Uterus (tissue), 4 donors: ENCODE measurements around the gene CCIN. TPM values are rescaled to one million over a fixed set of nuclear protein-coding genes. Genes with fewer than 3 reads are reported as not detected.
A peak's percentile ranks its signal among the peaks of the same experiment; 100 is the strongest.

Experiments used
- DNase-seq, 2 donors: peaks; one replicate each; pipeline ENCODE4 v3.0.0-alpha.2; 2019 to 2020
- H3K27ac ChIP-seq, 2 donors: fragments of 200-600 bp; sonication (generic); 1 replicate in 1 of 2; 2 replicates in 1 of 2; pipeline ENCODE4 v1.5.1; 2016 to 2018
- H3K27me3 ChIP-seq, 2 donors: fragments of 200-600 bp; sonication (generic); one replicate each; pipeline ENCODE4 v1.5.1; 2018 to 2019; ENCODE audit warnings: control low read depth in 1 of 2
- H3K36me3 ChIP-seq, 2 donors: fragments of 200-600 bp; sonication (generic); one replicate each; pipeline ENCODE4 v1.5.1; 2019; ENCODE audit warnings: control low read depth in 1 of 2
- H3K4me1 ChIP-seq, 2 donors: fragments of 200-600 bp; sonication (generic); one replicate each; pipeline ENCODE4 v1.5.1; 2018 to 2019; ENCODE audit warnings: control low read depth in 1 of 2
- H3K4me3 ChIP-seq, 2 donors: fragments of 200-600 bp; sonication (generic); 1 replicate in 1 of 2; 2 replicates in 1 of 2; pipeline ENCODE4 v1.5.1; 2018 to 2019; ENCODE audit warnings: mild to moderate bottlenecking in 1 of 2
- H3K9me3 ChIP-seq, 2 donors: fragments of 200-600 bp; sonication (generic); one replicate each; pipeline ENCODE4 v1.5.1; 2019; ENCODE audit warnings: control low read depth in 1 of 2
- CTCF ChIP-seq, 4 experiments: fragments of 200-600 bp in 2 of 4; fragments of 450-650 bp in 2 of 4; sonication (generic) in 2 of 4; IDR thresholded peaks; one replicate each; pipeline ENCODE4 v1.5.1; 2016 to 2019; ENCODE audit warnings: antibody characterized with exemption in 4 of 4, mild to moderate bottlenecking in 2 of 4, moderate library complexity in 1 of 4
- POLR2A ChIP-seq, 2 donors: fragments of 450-650 bp; IDR thresholded peaks; one replicate each; pipeline ENCODE4 v1.6.1; 2016; ENCODE audit warnings: antibody characterized with exemption in 2 of 2, mild to moderate bottlenecking in 1 of 2, moderate library complexity in 1 of 2
- intact Hi-C: fragments of 100-400 bp; cut with DNase I; formaldehyde crosslinking; loops from one replicate; pipeline ENCODE4 v1.15.1; 2023; ENCODE audit warnings: low total_unique reads
- total RNA-seq, 4 donors: library from RNA; depleted of rRNA in 3 of 4; stranded (reverse); fragments of >200 nt in 3 of 4; gene quantifications; one replicate each; pipeline versions ENCODE4 v1.1.0 to v1.2.4, GENCODE V29; 2014 to 2023
- donor health status: DM: yes; HTN: yes; CAD: no.

Gene CCIN
- total RNA-seq, 4 donors from 2014 or later, result 0.26 to 1.6 (median 0.99) TPM

GRCh38 chr9:36190388-36191289 lies 21.5 kb downstream of the CCIN start, which contains the start of gene CLTA:
Gene CLTA (plus strand): TSS chr9:36190921. CDS start chr9:36191057, 136 bp downstream.
- Histone ChIP-seq H3K4me1 (peaks cover 0 to 18% of the 10 kb centered on the region in 2 donors), H3K27ac (peak within 1 kb of the TSS; percentile 90 to 93), H3K27me3 (no peaks in the 10 kb centered on the region), H3K4me3 (peak within 1 kb of the TSS; percentile 83 to 98), H3K36me3 (no peaks in the 10 kb centered on the region), H3K9me3 (no peaks in the 10 kb centered on the region)
- DNase-seq, result peak; percentile 94 to 97
- TF ChIP-seq CTCF (IDR thresholded peaks at IDR 0.05), result peak; percentile 60 to 65 (median 61)
- TF ChIP-seq POLR2A (IDR thresholded peaks at IDR 0.05), result peak; percentile 81 to 84
- intact Hi-C loops, result no loop called here

- DNase-seq, result no peak
- H3K4me3 ChIP-seq, result peak overlapping the region; percentile 83 to 98
- peaks cover 0 to 18% of the 10 kb centered on the region in 2 donors for H3K4me1 ChIP-seq
- intact Hi-C loops, result no loop called here
- peak overlapping the region; percentile 90 to 93 for H3K27ac ChIP-seq
- no peaks in the 10 kb centered on the region for H3K27me3 ChIP-seq
- no peak for TF ChIP-seq CTCF (IDR thresholded peaks at IDR 0.05)
- TF ChIP-seq POLR2A (IDR thresholded peaks at IDR 0.05), result no peak
- no peaks in the 10 kb centered on the region for H3K9me3 ChIP-seq
- H3K36me3 ChIP-seq, result no peaks in the 10 kb centered on the region
Observed at GRCh38 chr9:36191290-36191645, 22.1 kb downstream of the CCIN start.

- peak overlapping the region; percentile 83 to 98 for H3K4me3 ChIP-seq
- peaks cover 0 to 18% of the 10 kb centered on the region in 2 donors for H3K4me1 ChIP-seq
- TF ChIP-seq POLR2A (IDR thresholded peaks at IDR 0.05) (no peak), CTCF (IDR thresholded peaks at IDR 0.05) (no peak)
- DNase-seq, result no peak
- no peaks in the 10 kb centered on the region for H3K36me3 ChIP-seq
- H3K27me3 ChIP-seq, result no peaks in the 10 kb centered on the region
- peak overlapping the region; percentile 14 to 93 for H3K27ac ChIP-seq
- intact Hi-C loops, result no loop called here
- no peaks in the 10 kb centered on the region for H3K9me3 ChIP-seq
Observed at GRCh38 chr9:36191686-36192085, 22.5 kb downstream of the CCIN start.

GRCh38 chr9:36192196-36192595 lies 23.0 kb downstream of the CCIN start:
- H3K36me3 ChIP-seq, result no peaks in the 10 kb centered on the region
- no peak for DNase-seq
- H3K27me3 ChIP-seq, result no peaks in the 10 kb centered on the region
- H3K9me3 ChIP-seq, result no peaks in the 10 kb centered on the region
- no peak overlapping the region for H3K27ac ChIP-seq
- TF ChIP-seq POLR2A (IDR thresholded peaks at IDR 0.05) (no peak), CTCF (IDR thresholded peaks at IDR 0.05) (no peak)
- peaks cover 0 to 18% of the 10 kb centered on the region in 2 donors for H3K4me1 ChIP-seq
- intact Hi-C loops, result no loop called here
- H3K4me3 ChIP-seq, result peak overlapping the region; percentile 83 to 98

GRCh38 chr9:36193023-36193422 lies 23.8 kb downstream of the CCIN start:
- no peak for TF ChIP-seq POLR2A (IDR thresholded peaks at IDR 0.05)
- TF ChIP-seq CTCF (IDR thresholded peaks at IDR 0.05), result no peak
- H3K4me3 ChIP-seq, result no peak overlapping the region
- peaks cover 0 to 18% of the 10 kb centered on the region in 2 donors for H3K4me1 ChIP-seq
- H3K27ac ChIP-seq, result no peak overlapping the region
- no peak for DNase-seq
- no peaks in the 10 kb centered on the region for H3K27me3 ChIP-seq
- peaks cover 0 to 2% of the 10 kb centered on the region in 2 donors for H3K36me3 ChIP-seq
- intact Hi-C loops, result no loop called here
- H3K9me3 ChIP-seq, result no peaks in the 10 kb centered on the region
